ENCODE data around the gene PHYHD1.
"Not testable (repeated sequence)": the region's sequence is repeated elsewhere in the genome, so short reads cannot be mapped to it uniquely, and the experiment has no call there.

PHYHD1 gene

GRCh38 chr9:128927731-128928411, 7.1 kb downstream of the PHYHD1 start:
- DNase-seq = peak; percentile 45

- no peak for DNase-seq
Measured at GRCh38 chr9:128928624-128929023, 7.8 kb downstream of the PHYHD1 start.

GRCh38 chr9:128929560-128929959, 8.8 kb downstream of the PHYHD1 start:
- no peak for DNase-seq

- DNase-seq = no peak
Measured at GRCh38 chr9:128933731-128934130, 12.9 kb downstream of the PHYHD1 start.

GRCh38 chr9:128936171-128936865, 15.5 kb downstream of the PHYHD1 start:
- DNase-seq = no peak

- no peak for DNase-seq
Measured at GRCh38 chr9:128937310-128938165, 16.8 kb downstream of the PHYHD1 start.

GRCh38 chr9:128940271-128940921, 19.6 kb downstream of the PHYHD1 start:
- no peak for DNase-seq

GRCh38 chr9:128940946-128941755, 20.4 kb downstream of the PHYHD1 start:
- no peak for DNase-seq

- no peak for DNase-seq
Measured at GRCh38 chr9:128943832-128944620, 23.2 kb downstream of the PHYHD1 start.

- DNase-seq = not testable (repeated sequence)
Measured at GRCh38 chr9:128944966-128945365, 24.2 kb downstream of the PHYHD1 start.

GRCh38 chr9:128945798-128946501, 25.2 kb downstream of the PHYHD1 start:
- no peak for DNase-seq

- peak; percentile 16 for DNase-seq
Measured at GRCh38 chr9:128946571-128947276, 25.9 kb downstream of the PHYHD1 start.

- no peak for DNase-seq
Measured at GRCh38 chr9:128947277-128947526, 26.4 kb downstream of the PHYHD1 start.

- DNase-seq = peak; percentile 99
Measured at GRCh38 chr9:128947527-128948301, 26.9 kb downstream of the PHYHD1 start, which contains the start of the genes DOLK and NUP188. TSS of gene DOLK (minus strand) at chr9:128947603. CDS start at chr9:128947303, 300 bp downstream. TSS of gene NUP188 (plus strand) at chr9:128947699. CDS start at chr9:128947720, 21 bp downstream.

GRCh38 chr9:128961403-128961802, 40.6 kb downstream of the PHYHD1 start:
- not testable (repeated sequence) for DNase-seq

GRCh38 chr9:128969491-128969890, 48.7 kb downstream of the PHYHD1 start:
- no peak for DNase-seq

GRCh38 chr9:128972956-128973355, 52.2 kb downstream of the PHYHD1 start:
- DNase-seq = no peak

GRCh38 chr9:128979111-128979510, 58.3 kb downstream of the PHYHD1 start:
- no peak for DNase-seq

- DNase-seq = no peak
Measured at GRCh38 chr9:128983536-128983935, 62.8 kb downstream of the PHYHD1 start.
